K562 (cell line): Measurements from ENCODE around the gene CPLX1.
"Not testable (repeated sequence)": the region's sequence is repeated elsewhere in the genome, so short reads cannot be mapped to it uniquely, and the experiment has no call there.

Source experiments
- KDM5B ChIP-seq: fragments of 200-600 bp; sonication (generic); IDR thresholded peaks from 2 replicates; pipeline ENCODE4 v1.6.1; 2012; ENCODE audit warnings: low read depth, mild to moderate bottlenecking, moderate library complexity, low read length, control low read depth, inconsistent platforms; ENCODE audit not compliant: insufficient replicate concordance
- MAZ ChIP-seq, 2 experiments: fragments of 450-650 bp in 1 of 2; sonication (generic) in 1 of 2; formaldehyde crosslinking; IDR thresholded peaks in 1 of 2; conservative IDR thresholded peaks in 1 of 2; 2 replicates each; pipeline versions ENCODE4 v1.4.0 to v1.5.0; 2020; ENCODE audit warnings: mild to moderate bottlenecking in 1 of 2, missing genetic modification reagents in 1 of 2
- MXI1 ChIP-seq: IDR thresholded peaks from 2 replicates; pipeline ENCODE4 v1.6.1; 2011; ENCODE audit warnings: low read depth, mild to moderate bottlenecking, improper control_type of control experiment, low read length
- NFIC ChIP-seq: fragments of 450-650 bp; IDR thresholded peaks from 2 replicates; pipeline ENCODE4 v1.6.1; 2017; ENCODE audit warnings: mild to moderate bottlenecking, inconsistent platforms
- RFX5 ChIP-seq: IDR thresholded peaks from 2 replicates; pipeline ENCODE4 v1.6.1; 2011; ENCODE audit warnings: low read depth, mild to moderate bottlenecking, improper control_type of control experiment, low read length
- SMAD1 ChIP-seq: fragments of 150-350 bp; IDR thresholded peaks from 2 replicates; pipeline ENCODE4 v1.6.1; 2014; ENCODE audit warnings: low read length, low read depth; ENCODE audit not compliant: partially characterized antibody
- TAF1 ChIP-seq: IDR thresholded peaks from 2 replicates; pipeline ENCODE4 v1.6.1; 2011; ENCODE audit warnings: mild to moderate bottlenecking, low read length, moderate library complexity; ENCODE audit not compliant: insufficient read depth, control insufficient read depth, severe bottlenecking; ENCODE audit errors: extremely low read depth
- ZBTB8A ChIP-seq: fragments of 450-650 bp; IDR thresholded peaks from 2 replicates; pipeline ENCODE4 v1.6.1; 2018; ENCODE audit warnings: mild to moderate bottlenecking, moderate library complexity; ENCODE audit not compliant: partially characterized antibody
- TF ChIP-seq, protein P1 (sequence below): fragments of 450-650 bp; IDR thresholded peaks from 2 replicates; pipeline ENCODE4 v1.6.1; 2016
- TF ChIP-seq, protein P2 (sequence below): fragments of 450-650 bp; formaldehyde crosslinking; IDR thresholded peaks from 2 replicates; pipeline ENCODE4 v1.4.0; 2020; ENCODE audit warnings: mild to moderate bottlenecking, mixed read lengths
- TF ChIP-seq, protein P3 (sequence below), 3 experiments: IDR thresholded peaks in 2 of 3; conservative IDR thresholded peaks in 1 of 3; 2 replicates each; pipeline ENCODE4 v1.5.1; 2011 to 2012; ENCODE audit warnings: low read length in 3 of 3, mild to moderate bottlenecking in 3 of 3, control low read depth in 2 of 3, improper control_type of control experiment in 1 of 3, inconsistent platforms in 1 of 3, low read depth in 1 of 3, mixed read lengths in 1 of 3, moderate library complexity in 1 of 3; ENCODE audit not compliant: insufficient read depth in 2 of 3

DNA sequence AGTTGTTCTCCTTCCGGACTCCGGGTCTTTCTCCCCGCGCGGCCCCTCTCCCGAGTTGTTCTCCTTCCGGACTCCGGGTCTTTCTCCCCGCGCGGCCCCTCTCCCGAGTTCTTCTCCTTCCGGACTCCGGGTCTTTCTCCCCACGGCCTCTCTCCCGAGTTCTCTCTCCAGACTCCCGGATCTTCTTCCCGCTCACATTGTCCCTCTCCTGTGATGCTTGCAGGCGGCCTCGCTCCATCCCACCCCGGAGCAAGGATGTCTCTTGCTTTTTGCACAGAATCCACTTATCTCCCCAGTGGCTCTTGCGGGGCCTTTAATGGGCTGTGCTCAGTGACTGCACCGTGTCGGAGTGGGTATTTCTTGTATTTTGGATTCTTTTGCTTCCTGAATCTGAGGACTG lies 66.1 kb downstream of the CPLX1 start:
- TF ChIP-seq, protein P1, sequence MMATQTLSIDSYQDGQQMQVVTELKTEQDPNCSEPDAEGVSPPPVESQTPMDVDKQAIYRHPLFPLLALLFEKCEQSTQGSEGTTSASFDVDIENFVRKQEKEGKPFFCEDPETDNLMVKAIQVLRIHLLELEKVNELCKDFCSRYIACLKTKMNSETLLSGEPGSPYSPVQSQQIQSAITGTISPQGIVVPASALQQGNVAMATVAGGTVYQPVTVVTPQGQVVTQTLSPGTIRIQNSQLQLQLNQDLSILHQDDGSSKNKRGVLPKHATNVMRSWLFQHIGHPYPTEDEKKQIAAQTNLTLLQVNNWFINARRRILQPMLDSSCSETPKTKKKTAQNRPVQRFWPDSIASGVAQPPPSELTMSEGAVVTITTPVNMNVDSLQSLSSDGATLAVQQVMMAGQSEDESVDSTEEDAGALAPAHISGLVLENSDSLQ, result not testable (repeated sequence)
- TF ChIP-seq NFIC; RFX5; MXI1; SMAD1; MAZ (CRISPR knock-in tag; conservative IDR thresholded peaks at IDR 0.05 in 1 of 2, IDR thresholded peaks at IDR 0.05 in 1 of 2); KDM5B; TAF1; ZBTB8A: not testable (repeated sequence)
- TF ChIP-seq, protein P2, sequence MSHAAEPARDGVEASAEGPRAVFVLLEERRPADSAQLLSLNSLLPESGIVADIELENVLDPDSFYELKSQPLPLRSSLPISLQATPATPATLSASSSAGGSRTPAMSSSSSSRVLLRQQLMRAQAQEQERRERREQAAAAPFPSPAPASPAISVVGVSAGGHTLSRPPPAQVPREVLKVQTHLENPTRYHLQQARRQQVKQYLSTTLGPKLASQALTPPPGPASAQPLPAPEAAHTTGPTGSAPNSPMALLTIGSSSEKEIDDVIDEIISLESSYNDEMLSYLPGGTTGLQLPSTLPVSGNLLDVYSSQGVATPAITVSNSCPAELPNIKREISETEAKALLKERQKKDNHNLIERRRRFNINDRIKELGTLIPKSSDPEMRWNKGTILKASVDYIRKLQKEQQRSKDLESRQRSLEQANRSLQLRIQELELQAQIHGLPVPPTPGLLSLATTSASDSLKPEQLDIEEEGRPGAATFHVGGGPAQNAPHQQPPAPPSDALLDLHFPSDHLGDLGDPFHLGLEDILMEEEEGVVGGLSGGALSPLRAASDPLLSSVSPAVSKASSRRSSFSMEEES (CRISPR knock-in tag), result not testable (repeated sequence)
- TF ChIP-seq, protein P3, sequence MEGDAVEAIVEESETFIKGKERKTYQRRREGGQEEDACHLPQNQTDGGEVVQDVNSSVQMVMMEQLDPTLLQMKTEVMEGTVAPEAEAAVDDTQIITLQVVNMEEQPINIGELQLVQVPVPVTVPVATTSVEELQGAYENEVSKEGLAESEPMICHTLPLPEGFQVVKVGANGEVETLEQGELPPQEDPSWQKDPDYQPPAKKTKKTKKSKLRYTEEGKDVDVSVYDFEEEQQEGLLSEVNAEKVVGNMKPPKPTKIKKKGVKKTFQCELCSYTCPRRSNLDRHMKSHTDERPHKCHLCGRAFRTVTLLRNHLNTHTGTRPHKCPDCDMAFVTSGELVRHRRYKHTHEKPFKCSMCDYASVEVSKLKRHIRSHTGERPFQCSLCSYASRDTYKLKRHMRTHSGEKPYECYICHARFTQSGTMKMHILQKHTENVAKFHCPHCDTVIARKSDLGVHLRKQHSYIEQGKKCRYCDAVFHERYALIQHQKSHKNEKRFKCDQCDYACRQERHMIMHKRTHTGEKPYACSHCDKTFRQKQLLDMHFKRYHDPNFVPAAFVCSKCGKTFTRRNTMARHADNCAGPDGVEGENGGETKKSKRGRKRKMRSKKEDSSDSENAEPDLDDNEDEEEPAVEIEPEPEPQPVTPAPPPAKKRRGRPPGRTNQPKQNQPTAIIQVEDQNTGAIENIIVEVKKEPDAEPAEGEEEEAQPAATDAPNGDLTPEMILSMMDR (IDR thresholded peaks at IDR 0.05 in 2 of 3, conservative IDR thresholded peaks at IDR 0.05 in 1 of 3; ENCODE audit: insufficient read depth in 2 of 3, low read depth in 1 of 3, low read length in 3 of 3), result not testable (repeated sequence)
